H9 (cell line): ENCODE results near the gene ALG14. TPM values are rescaled to one million over a fixed set of nuclear protein-coding genes. Genes with fewer than 3 reads are reported as not detected.

Experiments used
- DNase-seq: peaks from one replicate; pipeline ENCODE4 v3.0.0-alpha.2; 2017
- H2AFZ ChIP-seq: one replicate; pipeline ENCODE4 v1.6.1; 2013; ENCODE audit warnings: mild to moderate bottlenecking, low read length, control low read depth, moderate library complexity
- H2AK5ac ChIP-seq: 2 replicates; pipeline ENCODE4 v1.6.1; 2013; ENCODE audit warnings: low read length, control low read depth, mixed read lengths; ENCODE audit not compliant: insufficient read length
- H2BK120ac ChIP-seq: one replicate; pipeline ENCODE4 v1.6.1; 2013; ENCODE audit warnings: low read depth, mild to moderate bottlenecking, low read length, control low read depth, inconsistent platforms; ENCODE audit not compliant: poor library complexity, severe bottlenecking
- H2BK12ac ChIP-seq: 2 replicates; pipeline ENCODE4 v1.6.1; 2013; ENCODE audit warnings: low read length, control low read depth, mixed read lengths, low read depth; ENCODE audit not compliant: insufficient read length
- H2BK15ac ChIP-seq: 2 replicates; pipeline ENCODE4 v1.6.1; 2013; ENCODE audit warnings: low read depth, low read length, control low read depth
- H2BK20ac ChIP-seq: one replicate; pipeline ENCODE4 v1.6.1; 2013; ENCODE audit warnings: low read depth, mild to moderate bottlenecking, low read length, control low read depth, inconsistent platforms; ENCODE audit not compliant: poor library complexity, severe bottlenecking
- H2BK5ac ChIP-seq: 2 replicates; pipeline ENCODE4 v1.6.1; 2013; ENCODE audit warnings: low read length, control low read depth, mixed read lengths; ENCODE audit not compliant: insufficient read length
- H3K14ac ChIP-seq: 2 replicates; pipeline ENCODE4 v1.6.1; 2013; ENCODE audit warnings: low read length, control low read depth; ENCODE audit not compliant: insufficient read depth
- H3K18ac ChIP-seq: 2 replicates; pipeline ENCODE4 v1.6.1; 2013; ENCODE audit warnings: low read depth, mild to moderate bottlenecking, mixed read lengths, low read length, control low read depth; ENCODE audit not compliant: insufficient read length
- H3K23ac ChIP-seq: 2 replicates; pipeline ENCODE4 v1.6.1; 2013; ENCODE audit warnings: low read length, control low read depth, mixed read lengths, low read depth; ENCODE audit not compliant: insufficient read length
- H3K23me2 ChIP-seq: 2 replicates; pipeline ENCODE4 v1.6.1; 2013; ENCODE audit warnings: low read depth, mild to moderate bottlenecking, mixed read lengths, low read length, control low read depth; ENCODE audit not compliant: insufficient read length, poor library complexity, severe bottlenecking
- H3K27ac ChIP-seq: 2 replicates; pipeline ENCODE4 v1.5.1; 2013; ENCODE audit warnings: low read length, control low read depth, mixed read lengths, low read depth; ENCODE audit not compliant: insufficient read length
- H3K27me3 ChIP-seq: 2 replicates; pipeline ENCODE4 v1.6.1; 2013; ENCODE audit warnings: low read length, control low read depth, inconsistent platforms; ENCODE audit not compliant: insufficient read depth
- H3K4ac ChIP-seq: 2 replicates; pipeline ENCODE4 v1.6.1; 2013; ENCODE audit warnings: low read depth, mild to moderate bottlenecking, control low read depth, inconsistent platforms, low read length, moderate library complexity
- H3K4me1 ChIP-seq: 2 replicates; pipeline ENCODE4 v1.6.1; 2013; ENCODE audit warnings: low read length, control low read depth, inconsistent platforms; ENCODE audit not compliant: insufficient read depth
- H3K4me2 ChIP-seq: 2 replicates; pipeline ENCODE4 v1.6.1; 2013; ENCODE audit warnings: low read length, control low read depth, mixed read lengths; ENCODE audit not compliant: insufficient read length, insufficient read depth
- H3K56ac ChIP-seq: 2 replicates; pipeline ENCODE4 v1.6.1; 2013; ENCODE audit warnings: low read depth, mild to moderate bottlenecking, mixed read lengths, low read length, control low read depth; ENCODE audit not compliant: insufficient read length
- H3K79me1 ChIP-seq: 2 replicates; pipeline ENCODE4 v1.6.1; 2013; ENCODE audit warnings: low read depth, mild to moderate bottlenecking, moderate library complexity, low read length, control low read depth, inconsistent platforms; ENCODE audit not compliant: insufficient read depth, poor library complexity, severe bottlenecking
- H3K79me2 ChIP-seq: 2 replicates; pipeline ENCODE4 v1.6.1; 2013; ENCODE audit warnings: low read length, control low read depth, inconsistent platforms; ENCODE audit not compliant: insufficient read depth
- H3K9ac ChIP-seq: 2 replicates; pipeline ENCODE4 v1.6.1; 2013; ENCODE audit warnings: low read length, control low read depth, mixed read lengths; ENCODE audit not compliant: insufficient read length; ENCODE audit errors: extremely low read depth
- H3K9me3 ChIP-seq: one replicate; pipeline ENCODE4 v1.6.1; 2013; ENCODE audit warnings: low read depth, low read length, inconsistent platforms; ENCODE audit not compliant: control insufficient read depth
- H3T11ph ChIP-seq: one replicate; pipeline ENCODE4 v1.6.1; 2013; ENCODE audit warnings: mild to moderate bottlenecking, low read length, control low read depth, inconsistent platforms
- H4K20me1 ChIP-seq: one replicate; pipeline ENCODE4 v1.6.1; 2013; ENCODE audit not compliant: control insufficient read depth, insufficient read length, insufficient read depth
- H4K5ac ChIP-seq: 2 replicates; pipeline ENCODE4 v1.6.1; 2013; ENCODE audit warnings: low read depth, mild to moderate bottlenecking, mixed read lengths, low read length, control low read depth; ENCODE audit not compliant: insufficient read length
- H4K8ac ChIP-seq: replicated peaks from 2 replicates; pipeline ENCODE4 v1.6.1; 2013; ENCODE audit warnings: low read length, control low read depth, mixed read lengths, low read depth; ENCODE audit not compliant: insufficient read length
- H4K91ac ChIP-seq: 2 replicates; pipeline ENCODE4 v1.6.1; 2013; ENCODE audit warnings: low read depth, mild to moderate bottlenecking, moderate library complexity, mixed read lengths, low read length, control low read depth; ENCODE audit not compliant: insufficient read length
- H3K27ac Mint-ChIP-seq, 3 experiments: 2 replicates in 2 of 3; 3 replicates in 1 of 3; pipeline ENCODE4 v1.8.0; 2020 to 2021; ENCODE audit warnings: mixed read lengths in 3 of 3, mild to moderate bottlenecking in 1 of 3, moderate library complexity in 1 of 3
- H3K27me3 Mint-ChIP-seq: 2 replicates; pipeline ENCODE4 v1.8.0; 2021; ENCODE audit warnings: low read depth, mild to moderate bottlenecking, moderate library complexity, mixed read lengths
- H3K36me3 Mint-ChIP-seq, 3 experiments: 2 replicates in 2 of 3; 3 replicates in 1 of 3; pipeline ENCODE4 v1.8.0; 2020 to 2021; ENCODE audit warnings: low read depth in 3 of 3, mixed read lengths in 3 of 3; ENCODE audit not compliant: insufficient read depth in 1 of 3
- H3K4me1 Mint-ChIP-seq, 2 experiments: 2 replicates each; pipeline ENCODE4 v1.8.0; 2020; ENCODE audit warnings: mixed read lengths in 2 of 2
- H3K4me3 Mint-ChIP-seq, 2 experiments: 2 replicates in 1 of 2; 3 replicates in 1 of 2; pipeline ENCODE4 v1.8.0; 2020 to 2021; ENCODE audit warnings: mild to moderate bottlenecking in 2 of 2, mixed read lengths in 2 of 2, moderate library complexity in 1 of 2
- H3K9me3 Mint-ChIP-seq, 2 experiments: 2 replicates in 1 of 2; 3 replicates in 1 of 2; pipeline ENCODE4 v1.8.0; 2020; ENCODE audit warnings: mild to moderate bottlenecking in 2 of 2, mixed read lengths in 2 of 2, moderate library complexity in 1 of 2
- CTCF ChIP-seq: fragments of 200-600 bp; sonication (generic); conservative IDR thresholded peaks from 3 replicates; pipeline ENCODE4 v1.8.0; 2021; ENCODE audit warnings: antibody characterized with exemption, mild to moderate bottlenecking
- WGBS: extraction: QIAGEN DNeasy Blood & Tissue Kit; methylation state at CpG from one replicate; pipeline ENCODE4 v1.1.7; 2013; ENCODE audit warnings: missing lambda C conversion rate, low lambda C conversion rate, mixed read lengths; ENCODE audit not compliant: insufficient read length; ENCODE audit errors: extremely low coverage; 5-methylcytosine and 5-hydroxymethylcytosine counted together
- total RNA-seq: library from RNA; stranded (reverse); gene quantifications from 2 replicates; pipeline ENCODE4 v1.2.1, GENCODE V29; 2021

The ALG14 gene
- total RNA-seq, 1 experiment from 2014 or later = 2.5 TPM

DNA sequence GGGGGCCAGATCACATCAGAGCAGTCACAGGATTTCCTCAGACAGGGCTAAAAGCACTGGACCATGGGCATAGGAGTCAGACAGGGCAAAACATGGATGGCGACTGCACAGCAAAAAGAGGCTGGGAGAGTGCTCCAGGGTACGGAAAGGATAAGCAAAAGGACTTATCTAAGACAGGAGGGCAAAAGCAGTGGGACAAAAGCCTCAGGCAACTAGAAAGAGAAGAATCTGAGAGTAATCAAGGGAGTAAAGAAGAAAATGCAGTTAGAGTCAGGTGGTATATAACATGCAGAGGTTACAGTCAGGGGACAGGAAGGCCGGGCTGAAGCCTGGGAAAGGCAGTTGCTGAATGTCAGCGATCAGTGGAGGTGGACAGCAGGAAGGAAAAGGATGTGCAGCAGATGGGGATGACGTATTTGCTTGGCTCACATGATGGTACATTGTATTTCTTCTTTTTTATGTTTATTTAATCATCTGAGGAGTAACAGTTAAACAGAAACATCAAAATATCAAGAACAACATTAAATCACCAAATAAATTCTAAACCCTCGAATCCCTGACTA lies 82.8 kb downstream of the ALG14 start:
- Histone ChIP-seq H4K5ac (no peak overlapping the region), H4K20me1 (no peaks in the 10 kb centered on the region), H3K79me2 (no peaks in the 10 kb centered on the region), H2BK120ac (no peak overlapping the region), H2AK5ac (no peak overlapping the region), H3K4me1 (no peaks in the 10 kb centered on the region), H2BK15ac (no peak overlapping the region), H3K23me2 (no peaks in the 10 kb centered on the region), H3K56ac (no peak overlapping the region), H3K4ac (no peak overlapping the region), H3K9me3 (no peaks in the 10 kb centered on the region), H4K91ac (no peak overlapping the region), H3K27me3 (no peaks in the 10 kb centered on the region), H3K18ac (no peak overlapping the region), H4K8ac (no peak overlapping the region), H3K14ac (no peak overlapping the region), H2BK5ac (no peak overlapping the region), H3K23ac (no peak overlapping the region), H3K79me1 (no peaks in the 10 kb centered on the region), H3T11ph (no peak overlapping the region), H2BK20ac (no peak overlapping the region), H3K4me2 (no peak overlapping the region), H3K9ac (no peak overlapping the region), H2AFZ (no peak overlapping the region), H3K27ac (no peak overlapping the region), H2BK12ac (no peak overlapping the region)
- no peak for TF ChIP-seq CTCF
- no peak for DNase-seq
- Mint-ChIP-seq H3K36me3 (no peaks in the 10 kb centered on the region), H3K27ac (no peak overlapping the region), H3K4me3 (no peak overlapping the region), H3K9me3 (no peaks in the 10 kb centered on the region), H3K4me1 (no peaks in the 10 kb centered on the region), H3K27me3 (no peaks in the 10 kb centered on the region)
- WGBS = 100% methylated on average over 1 of the region's 6 CpGs
